NCI-H524 treated with DMSO at 0.1 percent for 48 hours (cell line): Measurements from ENCODE around the gene KRT86.
"Not testable (repeated sequence)": the region's sequence is repeated elsewhere in the genome, so short reads cannot be mapped to it uniquely, and the experiment has no call there.

Source experiments
- DNase-seq: peaks from one replicate; lab custom pipeline; 2025; lab: John Stamatoyannopoulos, UW

Gene KRT86

DNA sequence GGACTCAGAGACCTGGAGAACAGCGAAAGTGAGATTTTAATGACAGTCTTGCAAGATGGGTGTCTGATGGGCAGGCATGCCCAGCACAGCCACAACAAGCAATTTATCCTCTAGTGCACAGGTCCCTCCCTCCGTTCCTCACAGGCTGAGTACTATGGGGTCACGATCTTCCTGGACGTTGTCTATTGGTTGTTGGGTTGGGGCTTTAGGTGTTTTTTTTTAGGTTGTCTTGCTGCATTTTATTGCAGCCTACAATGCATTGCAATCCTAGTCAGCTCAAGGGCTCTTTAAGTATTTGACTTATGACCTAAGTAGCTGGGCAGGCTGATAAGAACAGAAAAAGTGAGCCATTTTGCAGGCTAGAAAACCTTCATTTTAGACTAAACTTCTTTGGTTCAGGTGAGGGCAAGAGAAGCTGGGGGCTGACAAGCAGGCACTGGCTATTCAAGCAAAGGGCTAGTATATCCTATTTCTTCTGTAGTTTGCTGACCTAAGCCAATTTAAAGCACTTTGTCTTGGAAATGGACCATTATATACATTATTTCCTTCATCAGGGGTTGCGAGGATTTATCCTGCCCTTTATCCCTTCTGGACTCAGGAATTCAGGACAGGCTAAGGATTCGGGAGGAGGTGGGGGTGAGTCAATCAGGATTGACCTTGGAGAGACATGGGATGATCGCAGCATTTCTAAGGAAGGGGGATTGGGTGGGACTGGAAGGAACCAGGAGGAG lies 35.4 kb upstream of the KRT86 start:
- no peak for DNase-seq

DNA sequence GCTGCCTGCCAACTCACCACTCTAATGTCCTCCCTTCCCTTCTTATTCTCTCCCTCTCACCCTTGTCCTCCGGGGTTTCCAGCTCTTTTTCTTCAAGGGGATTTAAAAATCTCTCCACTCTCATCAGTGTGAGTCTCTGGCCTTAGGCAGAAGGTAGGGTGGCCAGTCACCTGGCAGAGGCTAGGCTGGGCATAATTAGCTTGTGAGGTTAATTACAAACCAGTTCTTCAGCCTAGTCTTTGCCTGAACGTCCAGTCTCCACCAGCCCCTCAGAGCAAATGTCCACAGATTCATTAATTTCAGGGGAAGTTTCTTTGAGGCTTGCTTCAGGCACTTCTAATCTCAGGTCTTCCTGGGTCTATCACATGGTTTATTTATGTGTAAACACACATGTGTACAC lies 34.7 kb upstream of the KRT86 start:
- no peak for DNase-seq

DNA sequence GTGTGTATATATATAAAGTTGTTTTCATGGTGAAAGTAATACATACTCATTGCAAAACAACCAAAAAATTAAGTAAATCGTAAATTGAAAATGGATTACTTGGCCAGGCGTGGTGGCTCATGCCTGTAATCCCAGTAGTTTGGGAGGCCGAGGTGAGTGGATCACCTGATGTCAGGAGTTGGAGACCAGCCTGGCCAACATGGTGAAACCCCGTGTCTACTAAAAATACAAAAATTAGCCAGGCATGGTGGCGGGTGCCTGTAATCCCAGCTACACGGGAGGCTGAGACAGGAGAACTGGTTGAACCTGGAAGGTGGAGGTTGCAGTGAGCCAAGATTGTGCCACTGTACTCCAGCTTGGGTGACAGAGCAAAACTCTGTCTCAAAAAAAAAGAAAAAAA lies 34.2 kb upstream of the KRT86 start:
- DNase-seq = not testable (repeated sequence)

DNA sequence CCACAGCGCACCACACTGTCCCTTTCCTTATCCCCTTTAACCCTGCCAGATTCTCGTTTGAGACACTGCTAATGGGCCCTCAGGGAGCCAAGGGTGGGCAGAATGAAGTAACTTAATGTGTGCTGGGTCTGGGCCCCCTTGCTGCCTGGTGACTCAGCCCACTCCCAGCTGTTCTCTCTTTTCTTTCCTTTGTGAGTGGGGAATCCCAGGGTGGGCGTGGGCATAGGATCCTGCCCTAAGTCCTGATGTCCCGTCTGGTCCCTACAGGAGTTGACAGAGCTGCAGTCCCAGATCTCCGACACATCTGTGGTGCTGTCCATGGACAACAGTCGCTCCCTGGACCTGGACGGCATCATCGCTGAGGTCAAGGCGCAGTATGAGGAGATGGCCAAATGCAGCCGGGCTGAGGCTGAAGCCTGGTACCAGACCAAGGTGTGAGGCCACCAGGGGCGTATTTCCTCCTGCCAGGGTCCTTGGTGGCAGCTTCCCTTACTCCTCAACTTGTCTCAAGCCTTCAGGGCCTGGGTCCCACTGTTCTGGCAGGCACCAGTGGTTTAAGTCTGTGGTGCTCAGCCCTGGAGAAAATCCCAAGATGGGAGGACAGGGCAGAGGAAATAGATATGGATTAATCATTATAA lies 33.1 kb upstream of the KRT86 start:
- DNase-seq = no peak

DNA sequence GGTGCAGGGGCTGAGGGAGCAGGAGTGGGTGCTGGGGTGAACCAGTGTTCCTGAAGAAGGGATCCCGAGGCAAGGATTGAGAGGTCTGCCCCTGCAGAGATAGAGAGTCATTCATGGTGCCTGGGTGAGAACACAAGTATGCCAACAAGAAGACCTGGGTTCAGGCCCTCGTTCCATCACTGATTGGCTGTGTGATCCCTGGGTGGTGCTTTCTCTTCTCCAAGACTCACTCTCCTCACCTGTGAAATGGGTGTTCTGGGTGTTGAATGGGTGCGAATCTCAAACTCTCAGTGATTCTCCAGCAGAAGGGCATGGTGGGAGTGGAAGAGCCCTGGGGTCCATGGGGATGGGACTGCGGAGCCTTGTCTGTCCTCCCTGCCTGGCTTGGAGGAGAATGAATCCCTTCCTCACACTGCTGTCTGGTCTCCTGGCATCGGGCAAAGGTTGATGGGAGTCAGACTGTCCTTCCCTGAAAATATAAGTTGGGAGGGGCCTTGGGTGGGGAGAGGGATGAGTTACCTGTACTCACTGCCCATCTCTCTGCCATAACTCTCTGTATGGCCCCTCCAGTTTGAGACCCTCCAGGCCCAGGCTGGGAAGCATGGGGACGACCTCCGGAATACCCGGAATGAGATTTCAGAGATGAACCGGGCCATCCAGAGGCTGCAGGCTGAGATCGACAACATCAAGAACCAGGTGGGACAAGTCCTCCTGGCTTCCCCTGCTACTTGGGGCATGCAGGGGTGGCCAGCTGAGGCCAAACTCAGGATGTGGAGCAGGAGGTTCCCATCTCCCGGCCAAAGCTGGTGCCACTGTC lies 31.8 kb upstream of the KRT86 start:
- no peak for DNase-seq

DNA sequence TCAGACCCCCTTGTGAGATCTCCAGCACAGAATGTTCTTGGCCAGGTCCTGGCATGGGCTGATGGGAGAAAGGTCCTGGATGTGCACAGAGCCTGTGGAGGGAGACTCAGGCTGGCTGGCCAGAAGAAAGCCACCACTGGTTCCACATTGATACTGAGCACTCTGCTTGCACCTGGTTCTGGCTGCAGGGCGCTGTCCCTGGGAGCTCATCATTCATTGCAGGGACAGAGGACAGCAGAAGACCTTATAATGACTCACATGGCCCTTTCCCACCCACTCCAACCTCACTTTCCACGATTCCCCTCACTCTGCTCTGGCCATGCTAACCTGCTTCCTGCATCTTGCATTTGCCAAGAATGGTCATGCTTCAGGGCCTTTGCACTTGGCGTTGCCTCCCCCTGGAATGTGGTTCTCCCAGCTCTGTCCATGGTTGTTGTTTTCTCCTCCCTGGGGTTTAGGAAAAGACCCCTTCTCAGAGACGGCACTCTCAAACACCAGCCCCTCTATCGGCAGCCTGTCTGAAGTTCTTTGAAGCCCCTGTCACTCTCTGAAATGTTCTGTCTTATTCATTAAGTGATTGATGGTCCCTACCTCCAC lies 31.1 kb upstream of the KRT86 start:
- no peak for DNase-seq

DNA sequence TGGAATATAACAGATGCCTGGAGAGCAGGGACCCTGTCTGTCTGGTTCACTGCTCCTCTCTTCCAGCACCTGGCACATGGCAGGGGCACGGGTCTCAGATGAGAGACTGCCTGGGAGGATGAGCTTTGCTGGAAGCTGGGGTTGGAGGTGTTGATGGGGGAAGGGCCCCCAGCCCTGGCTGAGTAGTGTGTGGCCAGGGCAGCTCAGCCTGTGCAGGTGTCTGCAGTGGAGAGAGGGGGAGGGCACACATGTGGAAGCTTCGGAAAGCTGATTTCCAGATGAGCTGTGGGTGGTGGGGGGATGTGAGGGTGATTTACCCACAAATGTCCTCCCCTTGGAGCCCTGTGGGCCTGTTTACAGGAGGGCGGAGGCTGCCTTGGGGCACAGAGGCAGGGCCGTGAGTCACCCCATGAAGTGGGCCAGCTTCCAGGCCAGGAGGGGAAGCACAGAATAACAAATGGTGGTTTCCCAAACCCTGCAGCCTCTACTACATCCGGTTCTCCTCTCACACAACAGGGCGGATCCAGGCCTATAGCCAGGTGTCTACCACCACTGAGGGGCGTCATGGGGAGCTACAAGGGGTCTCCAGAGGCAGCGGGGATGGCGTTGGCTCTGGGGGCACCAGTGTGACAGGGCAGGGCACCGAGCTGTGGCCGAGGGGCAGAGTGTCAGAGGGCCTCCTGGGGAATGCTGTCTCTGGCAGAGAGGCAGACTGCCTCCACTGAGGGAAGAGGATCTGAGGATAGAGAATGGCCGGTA lies 30.4 kb upstream of the KRT86 start:
- DNase-seq = no peak

DNA sequence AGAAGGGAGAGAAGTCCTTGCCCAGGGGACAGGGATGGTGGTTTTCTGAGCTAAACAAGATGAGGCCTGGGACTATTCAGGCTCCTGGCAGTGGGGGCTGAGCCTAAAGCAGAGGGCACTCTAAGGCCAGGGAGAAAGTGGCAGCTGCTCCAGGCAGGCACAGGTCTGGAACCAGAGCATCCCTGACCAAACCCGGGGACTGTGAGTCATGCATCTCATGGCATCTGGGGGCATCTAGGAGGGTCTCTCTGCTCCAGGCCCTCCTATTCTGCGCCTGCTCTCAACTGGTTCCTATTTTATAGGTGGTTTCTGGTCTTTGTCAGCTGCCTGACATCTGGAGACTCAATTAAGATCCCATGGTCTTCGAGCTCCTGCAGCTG lies 29.8 kb upstream of the KRT86 start:
- no peak for DNase-seq

DNA sequence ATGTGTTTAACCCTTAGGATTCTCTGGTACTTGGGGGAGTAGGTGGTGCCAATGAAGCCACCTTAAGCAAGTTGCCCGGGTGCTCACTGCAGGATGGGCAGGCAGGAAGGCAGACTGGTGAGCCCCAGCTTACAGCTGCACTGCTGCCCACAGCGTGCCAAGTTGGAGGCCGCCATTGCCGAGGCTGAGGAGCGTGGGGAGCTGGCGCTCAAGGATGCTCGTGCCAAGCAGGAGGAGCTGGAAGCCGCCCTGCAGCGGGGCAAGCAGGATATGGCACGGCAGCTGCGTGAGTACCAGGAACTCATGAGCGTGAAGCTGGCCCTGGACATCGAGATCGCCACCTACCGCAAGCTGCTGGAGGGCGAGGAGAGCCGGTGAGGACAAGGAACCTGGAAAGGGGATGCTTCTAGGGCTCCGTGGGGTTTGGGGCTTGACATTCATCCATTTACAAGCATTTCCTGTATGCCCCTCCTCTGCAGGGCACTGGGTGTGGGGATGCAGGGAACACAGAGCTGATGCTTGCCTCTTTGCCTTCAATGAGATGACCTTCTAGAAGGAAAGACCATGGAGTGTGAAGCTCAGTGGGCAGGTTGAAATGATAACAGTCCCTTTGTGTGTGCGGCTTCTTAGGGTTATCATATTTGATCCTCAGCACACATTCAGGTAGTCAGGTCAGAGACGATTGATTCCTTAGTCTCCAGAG lies 29.0 kb upstream of the KRT86 start:
- DNase-seq = no peak

DNA sequence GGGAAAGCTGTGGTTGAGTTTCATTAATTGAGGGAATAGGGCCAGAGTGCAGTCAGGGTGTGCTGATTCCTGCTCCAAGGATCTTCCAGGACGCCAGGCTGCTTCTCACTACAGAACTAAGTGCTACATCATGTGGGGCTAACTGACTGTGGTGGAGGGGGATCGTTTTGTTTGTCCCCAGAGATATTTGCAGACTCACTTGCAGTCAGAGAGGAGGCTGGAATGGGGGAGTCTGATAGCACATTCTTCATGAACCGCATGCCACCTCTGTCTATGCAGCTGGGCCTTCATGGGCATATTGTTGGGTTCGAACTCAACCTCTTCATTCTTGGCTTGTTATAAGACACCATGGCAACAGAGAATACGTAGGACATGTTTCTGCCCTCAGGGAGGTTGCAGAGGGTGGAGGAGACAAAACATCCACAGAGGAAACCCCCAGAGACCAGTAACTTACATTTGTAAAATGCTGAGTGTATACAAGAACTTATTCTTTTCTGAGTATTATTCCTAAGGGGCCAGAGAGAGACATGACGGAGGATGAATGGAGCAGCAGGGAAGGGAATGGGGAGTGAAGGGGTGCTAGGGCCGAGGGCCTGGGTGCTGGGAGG lies 28.4 kb upstream of the KRT86 start:
- DNase-seq = no peak

DNA sequence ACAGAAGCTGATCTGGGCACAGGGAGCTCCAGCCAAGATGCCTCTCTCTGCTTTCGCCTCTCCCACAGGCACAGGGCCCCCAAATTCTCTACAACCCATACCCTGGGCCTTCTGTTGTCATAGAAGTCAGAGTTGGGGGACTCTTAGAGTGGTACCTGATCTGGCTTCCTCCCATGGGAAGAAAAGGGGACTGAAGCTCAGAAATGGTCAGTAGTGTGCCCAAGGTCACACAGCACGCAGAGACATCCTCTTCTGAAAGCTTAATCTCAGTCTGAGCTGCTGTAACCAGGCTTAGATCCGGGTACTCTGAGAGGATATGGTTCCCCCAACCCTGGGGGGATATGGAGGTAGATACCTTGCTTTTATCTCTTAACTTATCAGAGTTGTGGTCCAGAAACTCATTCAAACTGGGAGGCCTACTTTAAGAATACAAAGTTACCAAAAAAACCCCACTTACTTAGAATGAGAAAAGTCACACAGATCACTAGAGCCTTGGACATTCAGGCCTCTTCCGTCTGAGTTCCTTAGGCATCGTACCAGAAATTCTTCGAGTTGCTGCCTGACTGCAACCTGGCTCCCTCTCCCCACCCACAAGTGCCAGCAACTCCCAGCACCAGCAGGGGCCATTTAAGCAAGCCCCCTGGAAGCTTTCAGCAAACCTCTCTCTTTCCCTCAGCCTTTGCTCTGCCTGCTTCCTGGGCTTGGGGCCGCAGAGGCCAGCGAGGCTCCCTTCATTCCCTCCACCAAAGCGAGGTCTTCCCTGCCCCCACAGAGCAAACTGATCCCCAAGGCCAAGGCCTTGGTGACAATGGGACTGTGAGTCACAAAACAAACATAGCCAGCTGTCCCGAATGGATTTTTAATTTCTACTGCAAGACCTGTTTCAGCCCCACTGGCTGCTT lies 27.5 kb upstream of the KRT86 start:
- no peak for DNase-seq

DNA sequence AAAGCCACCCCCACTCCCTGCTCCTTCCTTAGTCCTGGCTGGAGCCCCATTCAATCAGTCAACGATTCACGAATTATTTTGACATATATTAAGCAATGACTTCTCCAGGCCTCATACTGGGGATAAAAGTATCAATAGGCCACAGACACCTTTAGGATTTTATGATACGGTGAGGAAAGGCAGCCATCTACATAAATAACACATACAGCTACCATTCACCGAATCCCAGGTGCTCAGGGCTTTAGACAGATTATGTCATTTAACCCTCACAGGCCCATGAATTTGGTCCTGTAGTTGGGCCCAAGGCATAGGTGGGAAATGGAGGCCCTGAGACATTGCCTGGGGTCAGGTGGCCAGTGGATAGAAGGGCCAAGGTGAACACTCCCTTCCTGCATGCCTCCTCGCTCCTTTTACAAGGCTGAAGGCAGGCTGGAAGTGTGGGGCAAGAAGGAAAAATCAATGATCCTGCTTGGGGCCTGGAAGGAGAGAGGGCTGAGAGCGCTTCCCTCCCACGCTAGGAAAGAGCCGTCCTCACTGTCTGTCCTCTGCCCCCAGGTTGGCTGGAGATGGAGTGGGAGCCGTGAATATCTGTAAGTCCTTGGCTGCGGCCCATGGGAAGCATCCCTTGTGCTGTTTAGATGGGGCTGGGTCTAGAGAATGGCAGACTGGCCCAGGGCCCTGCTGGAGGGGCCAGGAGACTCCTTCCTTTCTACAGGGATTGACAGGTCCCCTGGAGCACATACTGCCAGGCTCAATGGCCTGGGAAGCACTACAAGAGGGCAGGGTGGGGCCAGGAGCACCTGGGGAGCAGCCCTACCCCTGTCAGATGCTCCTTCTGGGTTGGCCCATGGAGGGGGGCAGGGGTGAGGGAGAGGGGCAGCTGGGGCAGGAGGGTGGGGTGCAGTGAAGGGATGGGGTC lies 26.6 kb upstream of the KRT86 start:
- no peak for DNase-seq

DNA sequence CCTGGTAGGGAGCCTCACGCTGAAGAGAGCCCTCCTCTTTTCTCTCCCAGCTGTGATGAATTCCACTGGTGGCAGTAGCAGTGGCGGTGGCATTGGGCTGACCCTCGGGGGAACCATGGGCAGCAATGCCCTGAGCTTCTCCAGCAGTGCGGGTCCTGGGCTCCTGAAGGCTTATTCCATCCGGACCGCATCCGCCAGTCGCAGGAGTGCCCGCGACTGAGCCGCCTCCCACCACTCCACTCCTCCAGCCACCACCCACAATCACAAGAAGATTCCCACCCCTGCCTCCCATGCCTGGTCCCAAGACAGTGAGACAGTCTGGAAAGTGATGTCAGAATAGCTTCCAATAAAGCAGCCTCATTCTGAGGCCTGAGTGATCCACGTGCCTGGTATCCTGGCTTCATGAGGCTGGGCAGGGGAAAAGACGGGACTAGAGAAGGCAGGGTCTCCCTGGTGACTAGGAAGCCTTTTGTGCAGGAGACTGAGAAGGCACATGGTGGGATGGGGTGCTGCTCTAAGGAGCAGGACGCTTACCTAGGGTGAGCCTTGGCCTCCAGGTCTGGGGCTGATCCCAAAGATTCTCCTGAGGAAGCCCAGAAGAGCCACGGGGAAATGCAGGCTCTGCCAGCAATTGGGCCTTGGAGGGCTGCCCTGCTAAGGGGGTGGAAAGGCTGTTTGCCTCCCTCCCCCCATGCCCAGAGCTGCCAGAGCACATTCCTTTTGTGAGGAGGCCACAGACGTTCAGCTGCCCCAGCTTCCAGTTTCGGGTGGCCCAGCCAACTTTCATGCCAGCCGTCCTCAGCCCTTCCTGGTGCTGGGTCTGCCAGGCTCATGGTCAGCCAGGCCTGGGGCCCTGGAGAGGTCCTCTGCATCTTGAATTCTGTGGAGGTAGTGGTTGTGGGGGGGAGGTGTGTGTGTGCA lies 25.6 kb upstream of the KRT86 start:
- DNase-seq = no peak

DNA sequence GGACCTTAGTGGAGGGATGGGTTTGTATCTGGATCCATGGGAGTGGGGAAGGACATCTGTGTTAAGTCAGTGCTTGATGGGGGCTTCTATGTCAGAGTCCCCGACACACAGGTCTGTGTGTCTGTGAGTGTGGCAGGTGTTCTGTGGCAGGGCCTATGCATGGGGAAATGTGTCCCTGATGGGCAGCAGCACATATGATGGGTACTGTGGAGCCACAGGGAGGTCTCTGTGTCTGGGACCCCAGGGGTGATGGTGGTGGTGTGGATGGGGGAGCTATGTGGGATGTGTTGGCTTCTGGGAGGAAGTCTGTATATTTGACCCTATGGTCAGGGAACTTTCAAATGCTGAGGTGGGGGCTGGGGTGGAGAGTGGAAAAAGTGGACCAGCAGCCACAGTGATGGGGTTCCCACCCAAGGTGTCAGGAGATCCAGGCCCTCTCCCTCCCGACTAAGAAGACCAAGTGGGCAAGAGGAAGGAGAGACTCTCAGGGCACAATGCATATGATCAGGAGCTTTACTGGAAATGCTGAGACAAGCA lies 24.9 kb upstream of the KRT86 start:
- DNase-seq = no peak

DNA sequence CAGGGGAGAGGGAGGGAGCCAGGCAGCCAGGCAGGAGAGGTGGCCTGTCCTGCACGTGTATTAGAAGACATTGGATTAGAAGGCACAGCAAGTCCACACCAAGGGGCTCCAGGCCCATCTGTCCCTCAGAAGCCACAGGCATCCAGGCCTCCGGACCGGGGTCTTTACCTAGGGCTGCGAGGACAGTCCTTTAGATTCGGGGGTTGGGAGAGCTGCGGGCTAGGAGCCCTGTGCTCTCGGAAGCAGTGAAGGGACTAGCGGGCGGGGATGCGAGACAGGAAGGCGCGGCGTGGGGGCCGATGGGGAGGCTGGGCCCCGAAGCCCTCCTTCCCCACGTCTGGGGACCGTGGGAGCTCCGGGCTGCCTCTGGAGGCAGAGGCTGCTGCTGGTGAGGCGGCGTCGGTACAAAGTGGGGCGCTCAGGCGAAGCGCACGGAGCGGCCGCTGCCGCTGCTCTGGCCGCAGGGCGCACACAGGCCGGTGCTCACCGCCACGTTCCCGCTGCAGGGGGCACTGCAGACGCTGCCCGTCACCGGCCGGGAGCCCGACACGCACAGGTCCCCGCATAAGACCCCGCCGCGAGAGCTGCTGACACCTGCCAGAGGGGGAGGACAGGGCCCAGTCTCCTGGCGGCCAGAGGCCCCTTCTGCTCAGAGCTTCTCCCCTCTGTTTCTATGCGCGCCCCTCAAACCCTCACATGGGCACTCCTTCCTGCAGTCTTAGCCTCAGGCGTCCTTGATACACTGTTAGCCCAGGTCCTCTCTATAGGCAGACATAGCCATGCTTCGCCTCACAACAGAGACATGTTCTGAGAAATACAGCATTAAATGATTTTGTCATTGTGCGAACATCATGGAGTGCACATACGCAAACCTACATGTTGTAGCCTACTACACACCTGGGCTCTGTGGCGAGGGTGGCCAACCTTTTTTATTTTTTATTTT lies 24.1 kb upstream of the KRT86 start:
- no peak for DNase-seq

DNA sequence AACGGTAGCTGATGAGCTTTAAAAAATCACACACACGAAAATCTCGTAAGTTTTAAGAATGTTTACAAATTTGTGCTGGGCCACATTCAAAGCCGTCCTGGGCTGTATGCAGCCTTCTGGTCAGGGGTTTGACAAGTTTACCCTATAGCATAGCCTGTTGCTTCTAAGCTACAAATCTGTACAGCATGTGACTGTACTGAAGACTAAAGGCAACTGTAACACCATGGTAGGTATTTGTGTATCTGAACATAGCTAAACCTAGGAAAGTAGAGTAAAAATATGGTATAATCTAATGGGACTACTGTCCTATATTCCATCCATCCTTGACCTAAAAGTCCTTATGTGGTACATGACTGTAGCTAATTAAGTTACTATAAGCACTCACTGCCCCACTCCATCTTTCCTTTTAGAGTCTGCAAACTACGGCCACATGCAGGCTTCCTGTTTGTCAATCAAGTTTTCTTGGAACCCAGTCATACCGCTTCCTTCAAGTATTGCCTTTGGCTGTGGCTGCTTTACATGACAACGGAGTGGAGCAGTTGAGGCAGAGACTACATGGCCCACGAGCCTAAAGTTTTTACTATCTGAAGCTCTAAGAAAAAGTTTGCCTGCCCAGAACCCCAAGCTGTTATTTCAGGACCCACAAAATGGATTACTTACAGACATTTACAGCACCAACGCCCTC lies 22.9 kb upstream of the KRT86 start:
- no peak for DNase-seq
